CD4-positive, alpha-beta T cell treated with Interferon gamma for 1 hour (primary cell): ENCODE measurements around the gene CUEDC1.
A peak's percentile ranks its signal among the peaks of the same experiment; 100 is the strongest.
"Not testable (repeated sequence)": the region's sequence is repeated elsewhere in the genome, so short reads cannot be mapped to it uniquely, and the experiment has no call there.

Experiments used
- DNase-seq: peaks from one replicate; pipeline ENCODE4 v3.0.0-alpha.2; 2020

The CUEDC1 gene

GRCh38 chr17:57937492-57937891 is 17.7 kb downstream of the CUEDC1 start:
- DNase-seq: no peak

GRCh38 chr17:57935833-57936807 is 19.1 kb downstream of the CUEDC1 start:
- DNase-seq: no peak

- DNase-seq: no peak
These were observed 23.6 kb downstream of the CUEDC1 start for GRCh38 chr17:57931488-57932137.

- DNase-seq: no peak
These were observed 25.0 kb downstream of the CUEDC1 start for GRCh38 chr17:57930239-57930638.

GRCh38 chr17:57929386-57929785 is 25.8 kb downstream of the CUEDC1 start:
- DNase-seq: no peak

GRCh38 chr17:57928928-57929327 is 26.3 kb downstream of the CUEDC1 start:
- no peak for DNase-seq

- no peak for DNase-seq
These were observed 28.0 kb downstream of the CUEDC1 start for GRCh38 chr17:57927048-57927723.

GRCh38 chr17:57926723-57927047 is 28.5 kb downstream of the CUEDC1 start:
- no peak for DNase-seq

GRCh38 chr17:57925361-57925990 is 29.7 kb downstream of the CUEDC1 start:
- DNase-seq: no peak

GRCh38 chr17:57924677-57925076 is 30.5 kb downstream of the CUEDC1 start:
- no peak for DNase-seq

- no peak for DNase-seq
These were observed 31.9 kb downstream of the CUEDC1 start for GRCh38 chr17:57923182-57923872.

- DNase-seq: not testable (repeated sequence)
These were observed 32.5 kb downstream of the CUEDC1 start for GRCh38 chr17:57922745-57923144.

- DNase-seq: no peak
These were observed 34.1 kb downstream of the CUEDC1 start for GRCh38 chr17:57920916-57921703.

- DNase-seq: no peak
These were observed 35.3 kb downstream of the CUEDC1 start for GRCh38 chr17:57919918-57920317.

GRCh38 chr17:57918017-57918895 is 37.0 kb downstream of the CUEDC1 start:
- no peak for DNase-seq

GRCh38 chr17:57916925-57917858 is 38.0 kb downstream of the CUEDC1 start:
- peak; percentile 35 for DNase-seq

- no peak for DNase-seq
These were observed 39.0 kb downstream of the CUEDC1 start for GRCh38 chr17:57915985-57916757.

- DNase-seq: no peak
These were observed 39.7 kb downstream of the CUEDC1 start for GRCh38 chr17:57915544-57915943.
